GM23338 (cell line): ENCODE measurements around the gene NRN1L. TPM values are rescaled to one million over a fixed set of nuclear protein-coding genes. Genes with fewer than 3 reads are reported as not detected.

Experiments
- ATAC-seq: fragments of 200-7000 bp; cut with Tn5 transposase; 3 replicates; pipeline ENCODE4 v1.9.1; 2020
- DNase-seq: peaks from one replicate; pipeline ENCODE4 v3.0.0-alpha.2; 2015; ENCODE audit warnings: low spot score
- H2AFZ ChIP-seq: fragments of 200-600 bp; sonication (generic); 2 replicates; pipeline ENCODE4 v1.8.0; 2016; ENCODE audit warnings: antibody characterized with exemption, mild to moderate bottlenecking, moderate library complexity
- H3F3A ChIP-seq: fragments of 200-600 bp; sonication (generic); replicated peaks from 2 replicates; pipeline ENCODE4 v1.8.0; 2017; ENCODE audit warnings: antibody characterized with exemption, mixed run types, low read depth
- H3K27ac ChIP-seq: fragments of 200-600 bp; sonication (generic); 2 replicates; pipeline ENCODE4 v1.6.1; 2016; ENCODE audit warnings: low read depth
- H3K27me3 ChIP-seq: fragments of 200-600 bp; sonication (generic); 2 replicates; pipeline ENCODE4 v1.8.0; 2016; ENCODE audit warnings: mild to moderate bottlenecking, mixed run types, moderate library complexity; ENCODE audit not compliant: insufficient read depth
- H3K36me3 ChIP-seq: fragments of 200-600 bp; sonication (generic); 2 replicates; pipeline ENCODE4 v1.8.0; 2016; ENCODE audit warnings: mild to moderate bottlenecking; ENCODE audit not compliant: insufficient read depth
- H3K4me1 ChIP-seq: fragments of 200-600 bp; sonication (generic); 2 replicates; pipeline ENCODE4 v1.8.0; 2016; ENCODE audit warnings: mild to moderate bottlenecking, moderate library complexity; ENCODE audit not compliant: insufficient read depth
- H3K4me2 ChIP-seq: fragments of 200-600 bp; sonication (generic); 2 replicates; pipeline ENCODE4 v1.7.1; 2017; ENCODE audit warnings: mixed run types
- H3K4me3 ChIP-seq: fragments of 200-600 bp; sonication (generic); 2 replicates; pipeline ENCODE4 v1.6.1; 2016; ENCODE audit warnings: mixed run types
- H3K79me2 ChIP-seq: fragments of 200-600 bp; sonication (generic); replicated peaks from 2 replicates; pipeline ENCODE4 v1.8.0; 2017; ENCODE audit warnings: mild to moderate bottlenecking; ENCODE audit not compliant: insufficient read depth
- H3K9me2 ChIP-seq: fragments of 200-600 bp; sonication (generic); 2 replicates; pipeline ENCODE4 v1.8.0; 2017; ENCODE audit not compliant: insufficient read depth
- H4K20me1 ChIP-seq: fragments of 200-600 bp; sonication (generic); replicated peaks from 2 replicates; pipeline ENCODE4 v1.8.0; 2017; ENCODE audit warnings: mild to moderate bottlenecking; ENCODE audit not compliant: insufficient read depth
- H3K27ac Mint-ChIP-seq: 2 replicates; pipeline ENCODE4 v1.8.0; 2020; ENCODE audit warnings: inconsistent platforms, mild to moderate bottlenecking, moderate library complexity, mixed read lengths
- H3K27me3 Mint-ChIP-seq: 3 replicates; pipeline ENCODE4 v1.8.0; 2022; ENCODE audit warnings: low read depth, mild to moderate bottlenecking, moderate library complexity, mixed read lengths, inconsistent platforms; ENCODE audit not compliant: insufficient read depth, poor library complexity
- H3K36me3 Mint-ChIP-seq: 3 replicates; pipeline ENCODE4 v1.8.0; 2021; ENCODE audit warnings: low read depth, mild to moderate bottlenecking, inconsistent platforms, moderate library complexity, mixed read lengths
- H3K4me1 Mint-ChIP-seq: 3 replicates; pipeline ENCODE4 v1.8.0; 2020; ENCODE audit warnings: mild to moderate bottlenecking, inconsistent platforms, mixed read lengths
- H3K4me3 Mint-ChIP-seq: 3 replicates; pipeline ENCODE4 v1.8.0; 2021; ENCODE audit warnings: moderate library complexity, mild to moderate bottlenecking, inconsistent platforms, mixed read lengths
- H3K9me3 Mint-ChIP-seq: 3 replicates; pipeline ENCODE4 v1.8.0; 2020; ENCODE audit warnings: moderate library complexity, mild to moderate bottlenecking, inconsistent platforms, mixed read lengths
- CREB1 ChIP-seq: fragments of 250-450 bp; sonication (Bioruptor Pico); IDR thresholded peaks from 2 replicates; pipeline ENCODE4 v1.5.0; 2020; ENCODE audit warnings: low read depth, mild to moderate bottlenecking, moderate library complexity
- CTCF ChIP-seq, 2 experiments: fragments of 200-600 bp in 1 of 2; sonication (generic) in 1 of 2; conservative IDR thresholded peaks; 2 replicates each; pipeline versions ENCODE4 v1.5.1 to v1.6.1; 2016 to 2017; ENCODE audit warnings: antibody characterized with exemption in 2 of 2, low read depth in 2 of 2, mild to moderate bottlenecking in 2 of 2, moderate library complexity in 1 of 2
- ETS1 ChIP-seq: IDR thresholded peaks from 2 replicates; pipeline ENCODE4 v1.6.1; 2016; ENCODE audit warnings: antibody characterized with exemption
- EZH2 ChIP-seq: fragments of 200-600 bp; sonication (generic); IDR thresholded peaks from one replicate; pipeline ENCODE4 v1.8.0; 2017; ENCODE audit warnings: antibody characterized with exemption, mild to moderate bottlenecking, low read depth; ENCODE audit not compliant: unreplicated experiment
- EZH2phosphoT487 ChIP-seq: fragments of 200-600 bp; sonication (generic); IDR thresholded peaks from one replicate; pipeline ENCODE4 v1.8.1; 2018; ENCODE audit warnings: antibody characterized with exemption; ENCODE audit not compliant: unreplicated experiment
- JUNB ChIP-seq: IDR thresholded peaks from one replicate; pipeline ENCODE4 v1.6.1; 2016; ENCODE audit warnings: antibody characterized with exemption; ENCODE audit not compliant: unreplicated experiment
- NANOG ChIP-seq: IDR thresholded peaks from 2 replicates; pipeline ENCODE4 v1.6.1; 2016; ENCODE audit warnings: antibody characterized with exemption, borderline replicate concordance
- POLR2AphosphoS5 ChIP-seq: IDR thresholded peaks from 2 replicates; pipeline ENCODE4 v1.6.1; 2016; ENCODE audit warnings: antibody characterized with exemption, low read depth
- STAT1 ChIP-seq: IDR thresholded peaks from one replicate; pipeline ENCODE4 v1.6.1; 2016; ENCODE audit warnings: antibody characterized with exemption; ENCODE audit not compliant: unreplicated experiment
- ZNF331 ChIP-seq: fragments of 250-450 bp; sonication (Bioruptor Pico); IDR thresholded peaks from 2 replicates; pipeline ENCODE4 v1.5.0; 2020; ENCODE audit warnings: low read depth, mild to moderate bottlenecking, moderate library complexity
- polyA plus RNA-seq: library from polyadenylated mRNA; unstranded; fragments of >200 nt; fragmentation: Nextera tagmentation; extraction: Ambion mirVana; gene quantifications from 2 replicates; pipeline ENCODE4 v1.2.1, GENCODE V29; 2016
- total RNA-seq: library from RNA; depleted of rRNA; stranded (reverse); fragments of >200 nt; shearing (Covaris generic); gene quantifications from 2 replicates; pipeline ENCODE4 v1.2.3, GENCODE V29; 2014
- TF ChIP-seq, protein P1 (sequence below): fragments of 250-450 bp; sonication (Bioruptor Pico); IDR thresholded peaks from 2 replicates; pipeline ENCODE4 v1.5.0; 2020; ENCODE audit warnings: mild to moderate bottlenecking, moderate library complexity
- TF ChIP-seq, protein P2 (sequence below): IDR thresholded peaks from one replicate; pipeline ENCODE4 v1.6.1; 2018; ENCODE audit warnings: antibody characterized with exemption; ENCODE audit not compliant: unreplicated experiment

NRN1L gene
- total and polyA plus RNA-seq, 2 experiments from 2014 or later = 14.0 to 26.1 TPM

GRCh38 chr16:67869653-67870052 is 15.0 kb upstream of the NRN1L start (continued):
- TF ChIP-seq, protein P1, sequence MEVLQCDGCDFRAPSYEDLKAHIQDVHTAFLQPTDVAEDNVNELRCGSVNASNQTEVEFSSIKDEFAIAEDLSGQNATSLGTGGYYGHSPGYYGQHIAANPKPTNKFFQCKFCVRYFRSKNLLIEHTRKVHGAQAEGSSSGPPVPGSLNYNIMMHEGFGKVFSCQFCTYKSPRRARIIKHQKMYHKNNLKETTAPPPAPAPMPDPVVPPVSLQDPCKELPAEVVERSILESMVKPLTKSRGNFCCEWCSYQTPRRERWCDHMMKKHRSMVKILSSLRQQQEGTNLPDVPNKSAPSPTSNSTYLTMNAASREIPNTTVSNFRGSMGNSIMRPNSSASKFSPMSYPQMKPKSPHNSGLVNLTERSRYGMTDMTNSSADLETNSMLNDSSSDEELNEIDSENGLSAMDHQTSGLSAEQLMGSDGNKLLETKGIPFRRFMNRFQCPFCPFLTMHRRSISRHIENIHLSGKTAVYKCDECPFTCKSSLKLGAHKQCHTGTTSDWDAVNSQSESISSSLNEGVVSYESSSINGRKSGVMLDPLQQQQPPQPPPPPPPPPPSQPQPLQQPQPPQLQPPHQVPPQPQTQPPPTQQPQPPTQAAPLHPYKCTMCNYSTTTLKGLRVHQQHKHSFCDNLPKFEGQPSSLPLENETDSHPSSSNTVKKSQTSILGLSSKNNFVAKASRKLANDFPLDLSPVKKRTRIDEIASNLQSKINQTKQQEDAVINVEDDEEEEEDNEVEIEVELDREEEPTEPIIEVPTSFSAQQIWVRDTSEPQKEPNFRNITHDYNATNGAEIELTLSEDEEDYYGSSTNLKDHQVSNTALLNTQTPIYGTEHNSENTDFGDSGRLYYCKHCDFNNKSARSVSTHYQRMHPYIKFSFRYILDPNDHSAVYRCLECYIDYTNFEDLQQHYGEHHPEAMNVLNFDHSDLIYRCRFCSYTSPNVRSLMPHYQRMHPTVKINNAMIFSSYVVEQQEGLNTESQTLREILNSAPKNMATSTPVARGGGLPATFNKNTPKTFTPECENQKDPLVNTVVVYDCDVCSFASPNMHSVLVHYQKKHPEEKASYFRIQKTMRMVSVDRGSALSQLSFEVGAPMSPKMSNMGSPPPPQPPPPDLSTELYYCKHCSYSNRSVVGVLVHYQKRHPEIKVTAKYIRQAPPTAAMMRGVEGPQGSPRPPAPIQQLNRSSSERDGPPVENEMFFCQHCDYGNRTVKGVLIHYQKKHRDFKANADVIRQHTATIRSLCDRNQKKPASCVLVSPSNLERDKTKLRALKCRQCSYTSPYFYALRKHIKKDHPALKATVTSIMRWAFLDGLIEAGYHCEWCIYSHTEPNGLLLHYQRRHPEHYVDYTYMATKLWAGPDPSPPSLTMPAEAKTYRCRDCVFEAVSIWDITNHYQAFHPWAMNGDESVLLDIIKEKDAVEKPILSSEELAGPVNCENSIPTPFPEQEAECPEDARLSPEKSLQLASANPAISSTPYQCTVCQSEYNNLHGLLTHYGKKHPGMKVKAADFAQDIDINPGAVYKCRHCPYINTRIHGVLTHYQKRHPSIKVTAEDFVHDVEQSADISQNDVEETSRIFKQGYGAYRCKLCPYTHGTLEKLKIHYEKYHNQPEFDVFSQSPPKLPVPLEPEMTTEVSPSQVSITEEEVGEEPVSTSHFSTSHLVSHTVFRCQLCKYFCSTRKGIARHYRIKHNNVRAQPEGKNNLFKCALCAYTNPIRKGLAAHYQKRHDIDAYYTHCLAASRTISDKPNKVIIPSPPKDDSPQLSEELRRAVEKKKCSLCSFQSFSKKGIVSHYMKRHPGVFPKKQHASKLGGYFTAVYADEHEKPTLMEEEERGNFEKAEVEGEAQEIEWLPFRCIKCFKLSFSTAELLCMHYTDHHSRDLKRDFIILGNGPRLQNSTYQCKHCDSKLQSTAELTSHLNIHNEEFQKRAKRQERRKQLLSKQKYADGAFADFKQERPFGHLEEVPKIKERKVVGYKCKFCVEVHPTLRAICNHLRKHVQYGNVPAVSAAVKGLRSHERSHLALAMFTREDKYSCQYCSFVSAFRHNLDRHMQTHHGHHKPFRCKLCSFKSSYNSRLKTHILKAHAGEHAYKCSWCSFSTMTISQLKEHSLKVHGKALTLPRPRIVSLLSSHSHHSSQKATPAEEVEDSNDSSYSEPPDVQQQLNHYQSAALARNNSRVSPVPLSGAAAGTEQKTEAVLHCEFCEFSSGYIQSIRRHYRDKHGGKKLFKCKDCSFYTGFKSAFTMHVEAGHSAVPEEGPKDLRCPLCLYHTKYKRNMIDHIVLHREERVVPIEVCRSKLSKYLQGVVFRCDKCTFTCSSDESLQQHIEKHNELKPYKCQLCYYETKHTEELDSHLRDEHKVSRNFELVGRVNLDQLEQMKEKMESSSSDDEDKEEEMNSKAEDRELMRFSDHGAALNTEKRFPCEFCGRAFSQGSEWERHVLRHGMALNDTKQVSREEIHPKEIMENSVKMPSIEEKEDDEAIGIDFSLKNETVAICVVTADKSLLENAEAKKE (CRISPR knock-in tag) = no peak
- no peak for TF ChIP-seq STAT1
- TF ChIP-seq EZH2 = no peak
- TF ChIP-seq ZNF331 (CRISPR knock-in tag) = no peak
- no peak for TF ChIP-seq CREB1 (CRISPR knock-in tag)
- no peak for TF ChIP-seq NANOG
- no peak for TF ChIP-seq EZH2phosphoT487
- no peak for TF ChIP-seq POLR2AphosphoS5

GRCh38 chr16:67871256-67871655 is 13.4 kb upstream of the NRN1L start:
- Mint-ChIP-seq H3K27me3 (peaks cover 14% of the 10 kb centered on the region), H3K4me3 (no peak overlapping the region), H3K9me3 (no peaks in the 10 kb centered on the region; the same call in 2 of the 3 replicates), H3K4me1 (peaks cover 14% of the 10 kb centered on the region), H3K36me3 (peaks cover 50% of the 10 kb centered on the region), H3K27ac (no peak overlapping the region)
- no peak overlapping the region for H3K4me2 ChIP-seq
- peaks cover 28% of the 10 kb centered on the region for H3K36me3 ChIP-seq
- no peaks in the 10 kb centered on the region for H3K9me2 ChIP-seq
- TF ChIP-seq STAT1 (no peak), ZNF331 (CRISPR knock-in tag) (no peak), JUNB (no peak), CREB1 (CRISPR knock-in tag) (no peak), CTCF (conservative IDR thresholded peaks at IDR 0.05; ENCODE audit: low read depth in 2 of 2) (no peak), EZH2phosphoT487 (no peak), POLR2AphosphoS5 (no peak), NANOG (no peak), ETS1 (no peak)
- TF ChIP-seq, protein P2, sequence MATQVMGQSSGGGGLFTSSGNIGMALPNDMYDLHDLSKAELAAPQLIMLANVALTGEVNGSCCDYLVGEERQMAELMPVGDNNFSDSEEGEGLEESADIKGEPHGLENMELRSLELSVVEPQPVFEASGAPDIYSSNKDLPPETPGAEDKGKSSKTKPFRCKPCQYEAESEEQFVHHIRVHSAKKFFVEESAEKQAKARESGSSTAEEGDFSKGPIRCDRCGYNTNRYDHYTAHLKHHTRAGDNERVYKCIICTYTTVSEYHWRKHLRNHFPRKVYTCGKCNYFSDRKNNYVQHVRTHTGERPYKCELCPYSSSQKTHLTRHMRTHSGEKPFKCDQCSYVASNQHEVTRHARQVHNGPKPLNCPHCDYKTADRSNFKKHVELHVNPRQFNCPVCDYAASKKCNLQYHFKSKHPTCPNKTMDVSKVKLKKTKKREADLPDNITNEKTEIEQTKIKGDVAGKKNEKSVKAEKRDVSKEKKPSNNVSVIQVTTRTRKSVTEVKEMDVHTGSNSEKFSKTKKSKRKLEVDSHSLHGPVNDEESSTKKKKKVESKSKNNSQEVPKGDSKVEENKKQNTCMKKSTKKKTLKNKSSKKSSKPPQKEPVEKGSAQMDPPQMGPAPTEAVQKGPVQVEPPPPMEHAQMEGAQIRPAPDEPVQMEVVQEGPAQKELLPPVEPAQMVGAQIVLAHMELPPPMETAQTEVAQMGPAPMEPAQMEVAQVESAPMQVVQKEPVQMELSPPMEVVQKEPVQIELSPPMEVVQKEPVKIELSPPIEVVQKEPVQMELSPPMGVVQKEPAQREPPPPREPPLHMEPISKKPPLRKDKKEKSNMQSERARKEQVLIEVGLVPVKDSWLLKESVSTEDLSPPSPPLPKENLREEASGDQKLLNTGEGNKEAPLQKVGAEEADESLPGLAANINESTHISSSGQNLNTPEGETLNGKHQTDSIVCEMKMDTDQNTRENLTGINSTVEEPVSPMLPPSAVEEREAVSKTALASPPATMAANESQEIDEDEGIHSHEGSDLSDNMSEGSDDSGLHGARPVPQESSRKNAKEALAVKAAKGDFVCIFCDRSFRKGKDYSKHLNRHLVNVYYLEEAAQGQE = no peak
- peaks cover 32% of the 10 kb centered on the region for H3K79me2 ChIP-seq
- DNase-seq (no peak), ATAC-seq (no peak)
- H3K4me1 ChIP-seq = peaks cover 8% of the 10 kb centered on the region; the same call in 1 of the 2 replicates
- H3K27ac ChIP-seq = no peak overlapping the region
- peaks cover 18% of the 10 kb centered on the region for H4K20me1 ChIP-seq
- peaks cover 41% of the 10 kb centered on the region for H3F3A ChIP-seq
- H2AFZ ChIP-seq = no peak overlapping the region
- no peak overlapping the region for H3K4me3 ChIP-seq
- H3K27me3 ChIP-seq = no peaks in the 10 kb centered on the region
